NCI-H1092 (cell line): ENCODE results near the gene COL9A3.

ENCODE experiments used
- DNase-seq: peaks from one replicate; lab custom pipeline; 2025; lab: John Stamatoyannopoulos, UW

COL9A3 gene

GRCh38 chr20:62856931-62857619 lies 40.2 kb downstream of the COL9A3 start:
- DNase-seq: no peak

GRCh38 chr20:62858058-62858830 lies 41.4 kb downstream of the COL9A3 start:
- no peak for DNase-seq

GRCh38 chr20:62859721-62860120 lies 42.9 kb downstream of the COL9A3 start:
- DNase-seq: no peak

GRCh38 chr20:62860391-62860923 lies 43.6 kb downstream of the COL9A3 start:
- no peak for DNase-seq

- peak; percentile 10 for DNase-seq
Observed at GRCh38 chr20:62860924-62861691, 44.3 kb downstream of the COL9A3 start.

GRCh38 chr20:62861726-62862336 lies 45.0 kb downstream of the COL9A3 start, which contains the start of gene TCFL5:
TSS of gene TCFL5 (minus strand) at chr20:62861822. CDS start at chr20:62861670, 152 bp downstream.
- peak; percentile 73 for DNase-seq

GRCh38 chr20:62864207-62864606 lies 47.4 kb downstream of the COL9A3 start:
- DNase-seq: no peak

- no peak for DNase-seq
Observed at GRCh38 chr20:62872184-62872847, 55.5 kb downstream of the COL9A3 start.

- DNase-seq: no peak
Observed at GRCh38 chr20:62872862-62873261, 56.0 kb downstream of the COL9A3 start.

- DNase-seq: no peak
Observed at GRCh38 chr20:62873280-62873679, 56.4 kb downstream of the COL9A3 start.

- peak; percentile 10 for DNase-seq
Observed at GRCh38 chr20:62873681-62874031, 56.8 kb downstream of the COL9A3 start.

- no peak for DNase-seq
Observed at GRCh38 chr20:62874964-62875344, 58.1 kb downstream of the COL9A3 start.

GRCh38 chr20:62875419-62876361 lies 58.8 kb downstream of the COL9A3 start:
- peak; percentile 84 for DNase-seq

GRCh38 chr20:62876501-62876901 lies 59.7 kb downstream of the COL9A3 start:
- DNase-seq: no peak

- DNase-seq: no peak
Observed at GRCh38 chr20:62876902-62877816, 60.3 kb downstream of the COL9A3 start.

- DNase-seq: no peak
Observed at GRCh38 chr20:62878244-62879038, 61.6 kb downstream of the COL9A3 start.

- no peak for DNase-seq
Observed at GRCh38 chr20:62879275-62880146, 62.7 kb downstream of the COL9A3 start.
